ENCODE data around the gene ELMOD3.
"Not testable (repeated sequence)": the region's sequence is repeated elsewhere in the genome, so short reads cannot be mapped to it uniquely, and the experiment has no call there.

Gene ELMOD3

GRCh38 chr2:85357736-85358135 is 3.2 kb downstream of the ELMOD3 start:
- DNase-seq (ENCODE audit: extremely low read depth, insufficient read length) = no peak
- no peaks in the 10 kb centered on the region for H3K27me3 ChIP-seq (replicated peaks; ENCODE audit: control insufficient read depth, insufficient read depth, low read length)
- TF ChIP-seq CTCF (IDR thresholded peaks at IDR 0.05; ENCODE audit: insufficient read depth, low read length, poor library complexity, severe bottlenecking) = no peak
- H3K36me3 ChIP-seq (ENCODE audit: control insufficient read depth, insufficient read depth, low read length) = peaks cover 4% of the 10 kb centered on the region
- no peak overlapping the region for H3K4me3 ChIP-seq (replicated peaks; ENCODE audit: low read depth, low read length)

GRCh38 chr2:85362653-85363387 is 8.3 kb downstream of the ELMOD3 start:
- not testable (repeated sequence) for H3K27me3 ChIP-seq (replicated peaks; ENCODE audit: control insufficient read depth, insufficient read depth, low read length); DNase-seq (ENCODE audit: extremely low read depth, insufficient read length); H3K4me3 ChIP-seq (replicated peaks; ENCODE audit: low read depth, low read length); H3K36me3 ChIP-seq (ENCODE audit: control insufficient read depth, insufficient read depth, low read length)

GRCh38 chr2:85367180-85367579 is 12.6 kb downstream of the ELMOD3 start:
- TF ChIP-seq CTCF (IDR thresholded peaks at IDR 0.05; ENCODE audit: insufficient read depth, low read length, poor library complexity, severe bottlenecking) = no peak
- Histone ChIP-seq H3K36me3 (ENCODE audit: control insufficient read depth, insufficient read depth, low read length) (peaks cover 8% of the 10 kb centered on the region), H3K4me3 (replicated peaks; ENCODE audit: low read depth, low read length) (no peak overlapping the region), H3K27me3 (replicated peaks; ENCODE audit: control insufficient read depth, insufficient read depth, low read length) (no peaks in the 10 kb centered on the region)
- DNase-seq (ENCODE audit: extremely low read depth, insufficient read length) = no peak

- no peak for TF ChIP-seq CTCF (IDR thresholded peaks at IDR 0.05; ENCODE audit: insufficient read depth, low read length, poor library complexity, severe bottlenecking)
- Histone ChIP-seq H3K27me3 (replicated peaks; ENCODE audit: control insufficient read depth, insufficient read depth, low read length) (no peaks in the 10 kb centered on the region), H3K36me3 (ENCODE audit: control insufficient read depth, insufficient read depth, low read length) (peaks cover 8% of the 10 kb centered on the region), H3K4me3 (replicated peaks; ENCODE audit: low read depth, low read length) (no peak overlapping the region)
- DNase-seq (ENCODE audit: extremely low read depth, insufficient read length) = no peak
These were observed 14.4 kb downstream of the ELMOD3 start for GRCh38 chr2:85368921-85369320.

GRCh38 chr2:85369500-85369899 is 14.9 kb downstream of the ELMOD3 start:
- TF ChIP-seq CTCF (IDR thresholded peaks at IDR 0.05; ENCODE audit: insufficient read depth, low read length, poor library complexity, severe bottlenecking) = no peak

GRCh38 chr2:85371045-85371444 is 16.5 kb downstream of the ELMOD3 start:
- no peaks in the 10 kb centered on the region for H3K27me3 ChIP-seq (replicated peaks; ENCODE audit: control insufficient read depth, insufficient read depth, low read length)
- peaks cover 7% of the 10 kb centered on the region for H3K36me3 ChIP-seq (ENCODE audit: control insufficient read depth, insufficient read depth, low read length)
- no peak for DNase-seq (ENCODE audit: extremely low read depth, insufficient read length)
- H3K4me3 ChIP-seq (replicated peaks; ENCODE audit: low read depth, low read length) = no peak overlapping the region
- no peak for TF ChIP-seq CTCF (IDR thresholded peaks at IDR 0.05; ENCODE audit: insufficient read depth, low read length, poor library complexity, severe bottlenecking)

More at GRCh38 chr2:85369500-85369899, 14.9 kb downstream of the ELMOD3 start:
- DNase-seq (ENCODE audit: extremely low read depth, insufficient read length) = no peak
- H3K4me3 ChIP-seq (replicated peaks; ENCODE audit: low read depth, low read length) = no peak overlapping the region
- H3K27me3 ChIP-seq (replicated peaks; ENCODE audit: control insufficient read depth, insufficient read depth, low read length) = no peaks in the 10 kb centered on the region
- peaks cover 8% of the 10 kb centered on the region for H3K36me3 ChIP-seq (ENCODE audit: control insufficient read depth, insufficient read depth, low read length)

Data from GM06990 (cell line).